Adipocyte (in vitro differentiated cells): ENCODE results near the gene CNTNAP5.

Experiments
- DNase-seq: peaks from one replicate; pipeline ENCODE4 v3.0.0-alpha.2; 2015; ENCODE audit warnings: low read depth
- H3K27me3 ChIP-seq: replicated peaks from 2 replicates; pipeline ENCODE4 v1.7.0; 2013; ENCODE audit warnings: mild to moderate bottlenecking, low read length, moderate library complexity; ENCODE audit not compliant: control insufficient read depth, insufficient read depth
- H3K36me3 ChIP-seq: 2 replicates; pipeline ENCODE4 v1.7.0; 2013; ENCODE audit warnings: low read length, mild to moderate bottlenecking, moderate library complexity; ENCODE audit not compliant: control insufficient read depth, insufficient read depth, severe bottlenecking
- H3K4me1 ChIP-seq: 2 replicates; pipeline ENCODE4 v1.7.0; 2013; ENCODE audit warnings: mild to moderate bottlenecking, low read length, moderate library complexity; ENCODE audit not compliant: control insufficient read depth, insufficient read depth
- H3K4me3 ChIP-seq: 2 replicates; pipeline ENCODE4 v1.7.0; 2013; ENCODE audit warnings: mild to moderate bottlenecking, low read length, moderate library complexity
- H3K9ac ChIP-seq: 2 replicates; pipeline ENCODE4 v1.7.0; 2013; ENCODE audit warnings: mild to moderate bottlenecking, low read length, moderate library complexity
- H3K9me3 ChIP-seq: 2 replicates; pipeline ENCODE4 v1.7.0; 2013; ENCODE audit warnings: mild to moderate bottlenecking, low read length, moderate library complexity; ENCODE audit not compliant: control insufficient read depth

The CNTNAP5 gene

DNA sequence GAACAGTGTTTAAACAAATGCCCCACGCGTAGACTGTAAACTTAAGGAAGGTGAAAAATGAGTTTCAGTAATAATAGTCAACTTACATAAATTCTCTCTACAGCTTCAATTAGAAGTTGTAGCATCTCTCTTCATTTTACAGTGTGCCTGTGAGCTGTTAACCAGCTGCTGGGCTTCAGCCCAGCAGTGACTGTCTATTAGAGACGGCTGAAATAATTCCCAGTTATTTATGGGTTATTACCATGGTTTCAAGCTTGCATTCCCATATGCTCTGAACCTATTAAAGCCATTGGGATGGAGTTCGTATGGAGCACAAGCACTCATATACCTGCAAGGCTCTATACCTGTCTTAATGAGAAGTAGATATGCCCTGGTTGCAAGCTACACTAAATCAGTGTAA, 501.1 kb downstream of the CNTNAP5 start:
- DNase-seq = no peak
- H3K4me1 ChIP-seq = no peaks in the 10 kb centered on the region
- H3K27me3 ChIP-seq = no peaks in the 10 kb centered on the region
- H3K9ac ChIP-seq = no peak overlapping the region
- no peaks in the 10 kb centered on the region for H3K36me3 ChIP-seq
- no peaks in the 10 kb centered on the region for H3K9me3 ChIP-seq
- no peak overlapping the region for H3K4me3 ChIP-seq

DNA sequence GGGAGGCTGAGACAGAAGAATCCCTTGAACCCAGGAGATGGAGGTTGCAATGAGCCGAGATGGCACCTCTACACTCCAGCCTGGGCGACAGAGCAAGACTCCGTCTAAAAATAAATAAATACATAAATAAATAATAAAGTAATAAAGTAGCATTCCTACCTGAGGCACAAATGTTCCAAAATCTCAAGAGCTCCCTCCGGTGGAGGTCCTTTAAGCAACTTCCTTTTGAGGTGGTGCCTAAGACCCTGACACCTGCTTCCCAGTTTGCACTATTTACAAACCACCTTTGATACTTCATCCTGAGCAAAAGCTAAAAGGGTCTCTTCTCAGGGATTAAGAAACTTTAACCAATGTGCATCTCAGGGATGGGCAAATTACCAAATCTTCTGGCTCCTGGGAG, 505.1 kb downstream of the CNTNAP5 start:
- Histone ChIP-seq H3K9me3 (no peaks in the 10 kb centered on the region), H3K9ac (no peak overlapping the region), H3K27me3 (no peaks in the 10 kb centered on the region), H3K4me3 (no peak overlapping the region), H3K4me1 (no peaks in the 10 kb centered on the region), H3K36me3 (no peaks in the 10 kb centered on the region)
- DNase-seq = no peak

GRCh38 chr2:124533226-124533954, 508.3 kb downstream of the CNTNAP5 start:
- Histone ChIP-seq H3K4me3 (no peak overlapping the region), H3K4me1 (no peaks in the 10 kb centered on the region), H3K9ac (no peak overlapping the region), H3K36me3 (no peaks in the 10 kb centered on the region), H3K27me3 (no peaks in the 10 kb centered on the region), H3K9me3 (no peaks in the 10 kb centered on the region)
- DNase-seq = no peak

DNA sequence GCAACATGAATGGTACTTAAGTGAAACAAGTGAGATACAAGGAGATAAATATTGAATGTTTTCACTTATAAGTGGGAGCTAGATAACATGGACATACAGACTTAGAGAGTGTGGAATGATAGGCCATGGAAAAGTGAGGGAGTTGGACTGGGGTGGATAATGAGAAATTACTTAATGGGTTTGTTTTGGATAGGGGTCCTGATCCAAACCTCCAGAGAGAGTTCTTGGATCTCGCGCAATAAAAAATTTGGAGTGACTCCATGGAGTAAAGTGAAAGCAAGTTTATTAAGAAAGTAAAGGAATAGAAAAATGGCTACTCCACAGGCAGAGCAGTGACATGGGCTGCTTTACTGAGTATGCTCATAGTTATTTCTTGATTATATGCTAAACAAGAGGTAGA, 508.9 kb downstream of the CNTNAP5 start:
- no peaks in the 10 kb centered on the region for H3K36me3 ChIP-seq
- DNase-seq = no peak
- H3K9me3 ChIP-seq = no peaks in the 10 kb centered on the region
- no peak overlapping the region for H3K9ac ChIP-seq
- H3K4me3 ChIP-seq = no peak overlapping the region
- no peaks in the 10 kb centered on the region for H3K4me1 ChIP-seq
- H3K27me3 ChIP-seq = no peaks in the 10 kb centered on the region

DNA sequence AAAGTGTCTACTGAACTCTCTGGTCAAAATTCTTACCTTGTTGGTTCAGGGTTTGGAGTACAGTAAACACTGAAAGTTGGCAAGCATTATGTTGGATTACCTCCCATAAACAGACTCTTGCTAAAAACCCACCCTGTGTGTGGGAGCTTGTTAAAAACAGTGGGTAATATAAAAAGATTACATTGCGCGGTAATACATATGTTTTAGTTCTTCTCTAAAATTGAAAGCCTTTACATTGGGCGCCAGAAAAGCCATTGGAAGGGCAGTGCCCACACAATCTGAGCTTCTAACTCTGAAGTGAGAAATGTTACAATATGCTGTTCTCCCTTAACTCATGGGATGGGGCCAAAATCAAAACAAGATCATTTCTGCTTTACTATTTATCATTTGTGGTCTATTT, 510.7 kb downstream of the CNTNAP5 start:
- no peak overlapping the region for H3K4me3 ChIP-seq
- no peaks in the 10 kb centered on the region for H3K9me3 ChIP-seq
- no peaks in the 10 kb centered on the region for H3K4me1 ChIP-seq
- DNase-seq = no peak
- H3K27me3 ChIP-seq = no peaks in the 10 kb centered on the region
- no peaks in the 10 kb centered on the region for H3K36me3 ChIP-seq
- H3K9ac ChIP-seq = no peak overlapping the region

DNA sequence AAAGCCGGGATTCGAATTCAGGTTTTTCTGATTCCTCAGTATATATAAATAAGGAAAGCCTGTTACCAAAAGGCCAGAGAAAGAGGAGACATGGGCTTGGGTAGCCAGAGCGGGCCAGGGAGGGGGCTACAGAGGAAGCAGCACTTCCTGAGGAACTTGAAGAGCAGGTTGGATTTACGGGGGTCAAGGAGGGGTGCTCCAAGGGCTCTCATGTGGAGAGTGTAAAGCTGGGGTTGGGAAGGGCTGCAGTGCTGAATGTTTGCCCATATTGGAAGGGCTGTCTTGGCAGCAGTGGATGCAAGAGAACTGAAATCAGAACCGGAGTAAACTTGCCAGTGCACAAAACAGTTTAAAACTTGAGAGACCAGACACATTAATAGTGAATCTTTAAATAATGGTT, 511.5 kb downstream of the CNTNAP5 start:
- Histone ChIP-seq H3K9me3 (no peaks in the 10 kb centered on the region), H3K4me1 (no peaks in the 10 kb centered on the region), H3K27me3 (no peaks in the 10 kb centered on the region), H3K9ac (no peak overlapping the region), H3K36me3 (no peaks in the 10 kb centered on the region), H3K4me3 (no peak overlapping the region)
- no peak for DNase-seq

DNA sequence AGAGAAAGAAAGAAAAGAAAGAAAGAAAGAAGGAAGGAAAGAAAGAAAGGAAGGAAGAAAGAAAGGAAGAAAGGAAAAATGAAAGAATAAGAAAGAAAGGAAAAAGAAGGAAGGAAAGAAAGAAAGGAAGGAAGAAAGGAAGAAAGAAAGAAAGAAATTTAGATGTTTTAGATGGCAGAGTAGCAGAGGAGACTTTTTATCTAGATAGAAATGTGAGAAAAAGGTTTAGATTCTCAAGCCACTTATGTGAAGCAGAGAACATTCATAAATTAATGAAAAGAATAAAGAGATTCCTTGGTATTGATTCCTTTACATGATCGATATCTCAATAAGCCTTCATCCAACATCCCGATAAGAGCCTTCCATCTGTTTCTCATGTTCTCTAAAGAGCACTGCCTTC, 513.5 kb downstream of the CNTNAP5 start:
- no peaks in the 10 kb centered on the region for H3K4me1 ChIP-seq
- no peaks in the 10 kb centered on the region for H3K9me3 ChIP-seq
- no peaks in the 10 kb centered on the region for H3K36me3 ChIP-seq
- DNase-seq = no peak
- no peak overlapping the region for H3K9ac ChIP-seq
- H3K4me3 ChIP-seq = no peak overlapping the region
- H3K27me3 ChIP-seq = no peaks in the 10 kb centered on the region

DNA sequence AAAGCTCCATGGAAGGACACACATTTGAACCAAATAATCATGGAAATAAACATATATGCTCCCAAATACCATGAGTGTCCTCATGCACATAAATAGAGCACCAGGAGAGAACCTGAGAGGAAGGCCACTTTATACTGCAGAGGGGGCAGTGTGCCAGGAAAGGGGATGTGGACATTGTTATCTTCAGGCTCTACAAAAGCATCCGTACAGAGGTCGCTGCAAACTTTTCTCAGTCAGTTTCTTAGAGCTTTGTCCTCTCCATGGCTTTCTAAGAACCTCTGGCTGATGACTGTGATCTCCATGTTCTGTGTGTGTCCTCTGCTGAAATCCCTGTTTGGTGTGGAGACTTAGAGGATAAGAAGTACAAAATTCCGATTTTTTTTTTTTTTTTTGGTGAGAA, 515.7 kb downstream of the CNTNAP5 start:
- H3K36me3 ChIP-seq = no peaks in the 10 kb centered on the region
- H3K9ac ChIP-seq = no peak overlapping the region
- no peaks in the 10 kb centered on the region for H3K9me3 ChIP-seq
- H3K27me3 ChIP-seq = no peaks in the 10 kb centered on the region
- H3K4me3 ChIP-seq = no peak overlapping the region
- H3K4me1 ChIP-seq = no peaks in the 10 kb centered on the region
- no peak for DNase-seq

- no peaks in the 10 kb centered on the region for H3K36me3 ChIP-seq
- H3K4me1 ChIP-seq = no peaks in the 10 kb centered on the region
- DNase-seq = no peak
- no peak overlapping the region for H3K4me3 ChIP-seq
- no peaks in the 10 kb centered on the region for H3K27me3 ChIP-seq
- no peak overlapping the region for H3K9ac ChIP-seq
- H3K9me3 ChIP-seq = no peaks in the 10 kb centered on the region
Observed at GRCh38 chr2:124542932-124543640, 518.0 kb downstream of the CNTNAP5 start.

- DNase-seq = no peak
- Histone ChIP-seq H3K9me3 (no peaks in the 10 kb centered on the region), H3K4me1 (no peaks in the 10 kb centered on the region)
Observed at GRCh38 chr2:124547700-124548099, 522.6 kb downstream of the CNTNAP5 start.

DNA sequence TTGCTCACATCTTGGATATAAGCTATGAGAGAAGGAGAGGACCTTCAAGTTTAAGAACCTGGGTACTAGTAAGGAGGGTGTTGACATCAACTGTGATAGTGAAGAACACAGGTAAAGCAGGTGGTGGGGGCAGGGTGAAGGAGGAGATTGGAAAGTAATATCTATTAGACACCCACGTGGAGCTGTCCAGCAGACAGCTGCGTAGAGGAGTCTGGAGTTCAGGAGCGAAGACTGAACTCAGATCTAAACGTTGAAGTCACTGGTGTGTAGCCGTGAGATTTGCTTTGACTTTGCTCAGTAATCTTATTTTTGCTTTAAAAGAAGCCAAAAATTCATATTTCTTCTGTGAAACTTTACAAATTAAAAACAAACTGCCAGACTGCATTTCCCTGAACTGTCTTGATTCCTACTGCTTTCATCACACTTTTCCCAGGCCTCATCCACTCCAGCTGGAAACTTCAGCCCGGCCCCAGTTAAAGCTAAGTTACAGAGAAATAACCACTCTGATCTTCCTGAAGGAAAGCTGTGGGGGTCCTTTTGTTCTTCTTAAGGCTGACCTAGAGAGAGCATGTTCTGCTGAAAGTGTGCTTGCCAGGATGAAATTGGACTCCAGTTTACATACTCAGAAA, 533.3 kb downstream of the CNTNAP5 start:
- no peak for DNase-seq
- Histone ChIP-seq H3K9ac (no peak overlapping the region), H3K4me3 (no peak overlapping the region), H3K27me3 (no peaks in the 10 kb centered on the region), H3K4me1 (no peaks in the 10 kb centered on the region), H3K9me3 (no peaks in the 10 kb centered on the region), H3K36me3 (no peaks in the 10 kb centered on the region)

More at GRCh38 chr2:124547700-124548099, 522.6 kb downstream of the CNTNAP5 start:
- no peak overlapping the region for H3K4me3 ChIP-seq
- H3K27me3 ChIP-seq = no peaks in the 10 kb centered on the region
- no peaks in the 10 kb centered on the region for H3K36me3 ChIP-seq
- no peak overlapping the region for H3K9ac ChIP-seq
